Lower lobe of right lung (tissue), 2 donors: Measurements from ENCODE around the gene CLEC4E. TPM values are rescaled to one million over a fixed set of nuclear protein-coding genes. Genes with fewer than 3 reads are reported as not detected.
"Not testable (repeated sequence)": the region's sequence is repeated elsewhere in the genome, so short reads cannot be mapped to it uniquely, and the experiment has no call there.

Experiments used
- ATAC-seq, 2 donors: fragments of 200-7000 bp; cut with Tn5 transposase; one replicate each; pipeline ENCODE4 v1.9.1; 2020 to 2022; ENCODE audit warnings: mild to moderate bottlenecking in 2 of 2, moderate library complexity in 2 of 2
- DNase-seq: peaks from one replicate; pipeline ENCODE4 v3.0.0-alpha.2; 2020
- H3K27ac ChIP-seq: fragments of 200-600 bp; one replicate; pipeline ENCODE4 v1.8.0; 2022
- H3K27me3 ChIP-seq: fragments of 200-600 bp; one replicate; pipeline ENCODE4 v1.8.0; 2022; ENCODE audit warnings: low read depth
- H3K36me3 ChIP-seq: fragments of 200-600 bp; one replicate; pipeline ENCODE4 v1.8.0; 2022; ENCODE audit warnings: mild to moderate bottlenecking
- H3K4me1 ChIP-seq: fragments of 200-600 bp; one replicate; pipeline ENCODE4 v1.8.0; 2022
- H3K4me3 ChIP-seq: fragments of 200-600 bp; one replicate; pipeline ENCODE4 v1.8.0; 2022; ENCODE audit warnings: mild to moderate bottlenecking
- H3K9me3 ChIP-seq: fragments of 200-600 bp; one replicate; pipeline ENCODE4 v1.8.0; 2022
- CTCF ChIP-seq: fragments of 200-600 bp; IDR thresholded peaks from one replicate; pipeline ENCODE4 v1.8.0; 2022; ENCODE audit warnings: antibody characterized with exemption, mild to moderate bottlenecking
- intact Hi-C: fragments of 100-400 bp; cut with DNase I; formaldehyde crosslinking; loops from one replicate; pipeline ENCODE4 v1.11.0; 2022
- total RNA-seq: library from RNA; stranded (reverse); fragmentation: NEBNext Ultra II Directional; extraction: Animal tissue kit (Norgen Biotek cat#: 25700); gene quantifications from one replicate; pipeline ENCODE4 v1.2.1, GENCODE V29; 2021
- donor health status: DM: no; HTN: yes; CAD: no; lungs with severe emphysema.

Gene CLEC4E
- total RNA-seq, 1 donor from 2014 or later = 21.5 TPM

GRCh38 chr12:8572507-8572906 lies 31.8 kb upstream of the CLEC4E start:
- no peaks in the 10 kb centered on the region for H3K9me3 ChIP-seq
- peaks cover 11% of the 10 kb centered on the region for H3K4me1 ChIP-seq
- H3K27me3 ChIP-seq = no peaks in the 10 kb centered on the region
- no peak for TF ChIP-seq CTCF
- peak overlapping the region; percentile 60 for H3K27ac ChIP-seq
- H3K36me3 ChIP-seq = no peaks in the 10 kb centered on the region
- ATAC-seq (peak; percentile 67 to 88), DNase-seq (no peak)
- intact Hi-C loops = no loop called here
- H3K4me3 ChIP-seq = no peak overlapping the region

DNA sequence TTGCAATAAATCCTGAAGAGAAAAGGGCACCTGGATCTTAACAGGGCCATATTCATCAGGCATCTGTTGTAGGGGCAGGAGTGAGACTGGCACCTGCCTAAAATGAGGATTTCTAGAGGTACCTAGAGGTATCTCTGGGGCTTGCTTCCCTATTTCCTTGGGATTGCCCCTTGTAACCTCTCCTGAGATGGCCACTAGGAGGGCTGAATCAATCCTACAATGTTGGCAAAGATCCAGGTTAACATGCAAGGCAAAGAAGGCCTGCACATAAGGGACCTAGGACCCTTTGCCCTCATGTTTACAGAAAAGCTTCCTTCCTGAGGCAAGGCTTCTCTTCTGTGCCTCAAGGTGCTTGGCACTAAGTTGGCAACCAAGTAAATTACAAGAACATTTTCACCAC lies 25.8 kb upstream of the CLEC4E start:
- Histone ChIP-seq H3K4me3 (no peak overlapping the region), H3K4me1 (peaks cover 10% of the 10 kb centered on the region), H3K27ac (peak overlapping the region; percentile 60), H3K9me3 (peaks cover 2% of the 10 kb centered on the region), H3K27me3 (no peaks in the 10 kb centered on the region), H3K36me3 (no peaks in the 10 kb centered on the region)
- DNase-seq (no peak), ATAC-seq (peak in 1 of 2 donors; percentile 28)
- TF ChIP-seq CTCF = no peak
- intact Hi-C loops = no loop called here

GRCh38 chr12:8566052-8566451 lies 25.3 kb upstream of the CLEC4E start:
- intact Hi-C loops, H3K9me3 ChIP-seq, DNase-seq, H3K4me1 ChIP-seq, H3K36me3 ChIP-seq, H3K4me3 ChIP-seq, H3K27me3 ChIP-seq: not testable (repeated sequence)
- peak overlapping the region; percentile 63 for H3K27ac ChIP-seq
- peak; percentile 39 to 65 for ATAC-seq

DNA sequence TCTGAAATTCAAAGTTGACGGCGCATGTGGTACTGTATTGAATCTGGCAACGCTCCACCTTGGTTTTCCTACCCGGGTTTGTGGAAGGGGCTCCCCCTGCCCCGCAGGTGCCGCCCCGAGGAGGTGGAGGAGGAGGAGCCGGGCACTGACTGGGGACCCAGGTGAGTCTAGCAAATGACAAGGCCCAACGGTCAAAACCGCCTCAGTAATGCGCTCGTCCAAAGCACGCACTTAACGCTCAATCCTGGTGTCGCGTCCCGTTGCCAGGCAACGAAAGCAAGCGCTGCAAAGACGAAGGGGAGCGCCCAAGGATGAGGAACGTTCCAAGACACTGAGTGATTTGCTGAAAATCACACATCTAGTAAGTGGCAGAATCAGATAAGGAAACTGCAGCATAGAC lies 24.0 kb upstream of the CLEC4E start:
- Histone ChIP-seq H3K9me3 (peaks cover 2% of the 10 kb centered on the region), H3K36me3 (no peaks in the 10 kb centered on the region), H3K4me1 (peaks cover 10% of the 10 kb centered on the region), H3K27ac (no peak overlapping the region), H3K27me3 (no peaks in the 10 kb centered on the region), H3K4me3 (no peak overlapping the region)
- DNase-seq (no peak), ATAC-seq (no peak)
- intact Hi-C loops = no loop called here
- TF ChIP-seq CTCF = no peak

DNA sequence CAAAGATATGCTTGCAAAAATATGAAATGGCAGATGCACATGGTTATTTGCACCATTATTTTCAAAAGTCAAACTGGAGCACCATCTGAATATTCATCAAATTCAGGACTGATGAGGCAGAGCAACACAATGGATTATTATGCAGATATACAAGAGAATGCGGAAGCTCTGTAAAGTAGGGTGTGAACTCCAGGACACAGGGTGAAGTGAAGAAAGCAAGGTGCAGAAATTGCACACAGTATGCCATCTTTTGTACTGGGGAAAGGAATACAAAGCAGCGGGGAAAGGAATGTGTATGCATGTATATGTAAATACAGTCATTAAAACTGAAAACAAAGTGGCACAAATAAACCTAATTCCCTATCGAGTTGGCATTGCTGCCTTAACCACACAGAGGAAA lies 22.7 kb upstream of the CLEC4E start:
- Histone ChIP-seq H3K4me1 (peaks cover 10% of the 10 kb centered on the region), H3K27me3 (no peaks in the 10 kb centered on the region), H3K4me3 (no peak overlapping the region), H3K9me3 (peaks cover 2% of the 10 kb centered on the region), H3K36me3 (no peaks in the 10 kb centered on the region), H3K27ac (no peak overlapping the region)
- ATAC-seq (no peak), DNase-seq (no peak)
- intact Hi-C loops = no loop called here
- TF ChIP-seq CTCF = no peak

GRCh38 chr12:8562310-8562709 lies 21.6 kb upstream of the CLEC4E start:
- H3K27ac ChIP-seq = no peak overlapping the region
- no peak for TF ChIP-seq CTCF
- H3K27me3 ChIP-seq = no peaks in the 10 kb centered on the region
- intact Hi-C loops = no loop called here
- peaks cover 10% of the 10 kb centered on the region for H3K4me1 ChIP-seq
- ATAC-seq (no peak), DNase-seq (no peak)
- peaks cover 2% of the 10 kb centered on the region for H3K9me3 ChIP-seq
- no peaks in the 10 kb centered on the region for H3K36me3 ChIP-seq
- no peak overlapping the region for H3K4me3 ChIP-seq
